Measurements from ENCODE around the gene METAP2. TPM values are rescaled to one million over a fixed set of nuclear protein-coding genes. Genes with fewer than 3 reads are reported as not detected.

The METAP2 gene
- total RNA-seq, 4 donors from 2014 or later, result 56.6 to 87.1 (median 71.8) TPM

DNA sequence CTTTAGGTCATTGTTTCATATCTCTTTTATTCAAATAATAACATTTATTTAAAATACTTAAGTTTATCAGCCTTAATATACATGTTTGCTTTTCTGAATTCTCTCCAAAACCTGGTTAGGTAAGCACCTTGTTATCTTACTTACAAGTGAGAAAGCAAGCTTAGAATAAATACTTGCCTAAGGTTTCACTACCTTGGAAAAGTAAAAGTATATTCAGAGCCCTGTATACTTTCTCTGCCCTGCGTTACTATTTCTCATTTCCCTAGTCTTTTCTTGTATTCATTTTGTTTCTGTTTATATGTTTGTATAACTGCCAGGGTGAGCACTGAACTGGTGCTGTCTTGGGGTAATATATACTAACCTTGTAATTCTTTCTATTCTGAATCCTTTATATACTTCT is 21.5 kb downstream of the METAP2 start:
- WGBS, 2 donors, result 93 to 98% methylated on average over 1 of the region's 1 CpG
- TF ChIP-seq, protein P1, sequence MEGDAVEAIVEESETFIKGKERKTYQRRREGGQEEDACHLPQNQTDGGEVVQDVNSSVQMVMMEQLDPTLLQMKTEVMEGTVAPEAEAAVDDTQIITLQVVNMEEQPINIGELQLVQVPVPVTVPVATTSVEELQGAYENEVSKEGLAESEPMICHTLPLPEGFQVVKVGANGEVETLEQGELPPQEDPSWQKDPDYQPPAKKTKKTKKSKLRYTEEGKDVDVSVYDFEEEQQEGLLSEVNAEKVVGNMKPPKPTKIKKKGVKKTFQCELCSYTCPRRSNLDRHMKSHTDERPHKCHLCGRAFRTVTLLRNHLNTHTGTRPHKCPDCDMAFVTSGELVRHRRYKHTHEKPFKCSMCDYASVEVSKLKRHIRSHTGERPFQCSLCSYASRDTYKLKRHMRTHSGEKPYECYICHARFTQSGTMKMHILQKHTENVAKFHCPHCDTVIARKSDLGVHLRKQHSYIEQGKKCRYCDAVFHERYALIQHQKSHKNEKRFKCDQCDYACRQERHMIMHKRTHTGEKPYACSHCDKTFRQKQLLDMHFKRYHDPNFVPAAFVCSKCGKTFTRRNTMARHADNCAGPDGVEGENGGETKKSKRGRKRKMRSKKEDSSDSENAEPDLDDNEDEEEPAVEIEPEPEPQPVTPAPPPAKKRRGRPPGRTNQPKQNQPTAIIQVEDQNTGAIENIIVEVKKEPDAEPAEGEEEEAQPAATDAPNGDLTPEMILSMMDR (IDR thresholded peaks at IDR 0.05), result no peak
- TF ChIP-seq POLR2A (IDR thresholded peaks at IDR 0.05), result no peak

GRCh38 chr12:95497031-95497430 is 23.1 kb downstream of the METAP2 start:
- TF ChIP-seq POLR2A (IDR thresholded peaks at IDR 0.05), result no peak
- TF ChIP-seq, protein P1 (IDR thresholded peaks at IDR 0.05), result no peak
- intact Hi-C loops (cut with DNase I; ENCODE audit: low total_unique reads), result no loop called here
- DNase-seq (ENCODE audit: low spot score in 2 of 2), result no peak
- WGBS, 2 donors, result 97 to 99% methylated on average over 4 of the region's 4 CpGs
- no peak overlapping the region for H3K4me3 ChIP-seq (ENCODE audit: low read depth, poor library complexity, severe bottlenecking)

More for the DNA sequence above, 21.5 kb downstream of the METAP2 start:
- intact Hi-C loops (cut with DNase I; ENCODE audit: low total_unique reads), result no loop called here
- no peak overlapping the region for H3K4me3 ChIP-seq (ENCODE audit: low read depth, poor library complexity, severe bottlenecking)
- DNase-seq (ENCODE audit: low spot score in 2 of 2), result no peak

- DNase-seq (ENCODE audit: low spot score in 2 of 2), result no peak
- intact Hi-C loops (cut with DNase I; ENCODE audit: low total_unique reads), result no loop called here
- no peak for TF ChIP-seq POLR2A (IDR thresholded peaks at IDR 0.05)
- TF ChIP-seq, protein P1 (IDR thresholded peaks at IDR 0.05), result no peak
- no peak overlapping the region for H3K4me3 ChIP-seq (ENCODE audit: low read depth, poor library complexity, severe bottlenecking)
- WGBS, 2 donors, result 98% methylated on average over 5 of the region's 5 CpGs
These were observed 25.0 kb downstream of the METAP2 start for GRCh38 chr12:95498968-95499367.

- no peak for DNase-seq (ENCODE audit: low spot score in 2 of 2)
- TF ChIP-seq, protein P1 (IDR thresholded peaks at IDR 0.05), result no peak
- no peak for TF ChIP-seq POLR2A (IDR thresholded peaks at IDR 0.05)
- WGBS, 2 donors, result 74 to 87% methylated on average over 2 of the region's 2 CpGs
- no peak overlapping the region for H3K4me3 ChIP-seq (ENCODE audit: low read depth, poor library complexity, severe bottlenecking)
- intact Hi-C loops (cut with DNase I; ENCODE audit: low total_unique reads), result no loop called here
These were observed 25.8 kb downstream of the METAP2 start for GRCh38 chr12:95499772-95500171.

GRCh38 chr12:95504140-95504539 is 30.2 kb downstream of the METAP2 start:
- intact Hi-C loops (cut with DNase I; ENCODE audit: low total_unique reads), result no loop called here
- no peak for DNase-seq (ENCODE audit: low spot score in 2 of 2)
- no peak for TF ChIP-seq POLR2A (IDR thresholded peaks at IDR 0.05)
- TF ChIP-seq, protein P1 (IDR thresholded peaks at IDR 0.05), result no peak
- WGBS, 2 donors, result 90 to 94% methylated on average over 4 of the region's 4 CpGs
- no peak overlapping the region for H3K4me3 ChIP-seq (ENCODE audit: low read depth, poor library complexity, severe bottlenecking)

DNA sequence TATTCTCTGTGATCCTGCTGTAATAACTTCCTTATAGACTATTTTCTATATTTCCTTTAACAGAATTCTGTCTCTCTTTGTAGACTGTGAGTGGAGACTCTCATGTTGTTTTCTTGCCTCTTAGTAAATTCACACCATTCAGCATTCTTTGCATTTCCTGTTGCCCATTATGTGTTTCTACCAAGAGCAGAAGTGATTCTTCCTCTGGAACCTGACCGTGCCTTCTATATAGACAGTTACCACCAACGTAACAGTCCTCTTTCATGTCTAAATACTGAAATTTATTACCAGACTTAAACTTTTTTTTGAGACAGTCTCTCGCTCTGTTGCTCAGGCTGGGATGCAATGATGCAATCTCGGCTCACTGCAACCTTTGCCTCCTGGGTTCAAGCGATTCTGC is 31.1 kb downstream of the METAP2 start:
- 95 to 96% methylated on average over 5 of the region's 5 CpGs for WGBS, 2 donors
- intact Hi-C loops (cut with DNase I; ENCODE audit: low total_unique reads), result no loop called here
- TF ChIP-seq, protein P1 (IDR thresholded peaks at IDR 0.05), result no peak
- TF ChIP-seq POLR2A (IDR thresholded peaks at IDR 0.05), result no peak

More for the DNA sequence above, 31.1 kb downstream of the METAP2 start:
- H3K4me3 ChIP-seq (ENCODE audit: low read depth, poor library complexity, severe bottlenecking), result no peak overlapping the region
- no peak for DNase-seq (ENCODE audit: low spot score in 2 of 2)
